Mesendoderm (in vitro differentiated cells): ENCODE results near the gene PLAC8L1.

Source experiments
- DNase-seq: peaks from one replicate; pipeline ENCODE4 v3.0.0; 2013
- H2AK5ac ChIP-seq: 2 replicates; pipeline ENCODE4 v1.6.1; 2013; ENCODE audit warnings: low read length, inconsistent platforms
- H2BK120ac ChIP-seq: 2 replicates; pipeline ENCODE4 v1.6.1; 2013; ENCODE audit warnings: low read depth, mild to moderate bottlenecking, low read length, moderate library complexity, mixed read lengths
- H2BK15ac ChIP-seq: replicated peaks from 2 replicates; pipeline ENCODE4 v1.6.1; 2013; ENCODE audit warnings: low read depth, mild to moderate bottlenecking, moderate library complexity
- H2BK5ac ChIP-seq: 2 replicates; pipeline ENCODE4 v1.6.1; 2013; ENCODE audit warnings: low read length, inconsistent platforms
- H3K18ac ChIP-seq: 2 replicates; pipeline ENCODE4 v1.6.1; 2013; ENCODE audit warnings: mild to moderate bottlenecking, low read length, mixed read lengths
- H3K23ac ChIP-seq: one replicate; pipeline ENCODE4 v1.6.1; 2013; ENCODE audit warnings: low read length
- H3K27ac ChIP-seq: 2 replicates; pipeline ENCODE4 v1.5.1; 2013; ENCODE audit warnings: low read depth, mild to moderate bottlenecking, inconsistent platforms, low read length, moderate library complexity
- H3K27me3 ChIP-seq: 2 replicates; pipeline ENCODE4 v1.6.1; 2013; ENCODE audit warnings: low read length, control low read depth, mild to moderate bottlenecking, inconsistent platforms; ENCODE audit not compliant: insufficient read depth, poor library complexity
- H3K36me3 ChIP-seq: 2 replicates; pipeline ENCODE4 v1.6.1; 2013; ENCODE audit warnings: low read length, inconsistent platforms; ENCODE audit not compliant: control insufficient read depth, insufficient read depth
- H3K4ac ChIP-seq: one replicate; pipeline ENCODE4 v1.6.1; 2013; ENCODE audit warnings: low read depth, mild to moderate bottlenecking, low read length, moderate library complexity
- H3K4me1 ChIP-seq: 2 replicates; pipeline ENCODE4 v1.6.1; 2013; ENCODE audit warnings: low read depth, low read length, inconsistent platforms; ENCODE audit not compliant: control insufficient read depth
- H3K4me2 ChIP-seq: 2 replicates; pipeline ENCODE4 v1.6.1; 2013; ENCODE audit warnings: low read length
- H3K4me3 ChIP-seq: 2 replicates; pipeline ENCODE4 v1.5.1; 2013; ENCODE audit warnings: mild to moderate bottlenecking, low read length
- H3K56ac ChIP-seq: one replicate; pipeline ENCODE4 v1.6.1; 2013; ENCODE audit warnings: low read length
- H3K79me1 ChIP-seq: 2 replicates; pipeline ENCODE4 v1.6.1; 2013; ENCODE audit warnings: low read length, inconsistent platforms
- H3K79me2 ChIP-seq: 2 replicates; pipeline ENCODE4 v1.6.1; 2013; ENCODE audit warnings: mild to moderate bottlenecking, low read length; ENCODE audit not compliant: control insufficient read depth, insufficient read depth
- H3K9ac ChIP-seq: 2 replicates; pipeline ENCODE4 v1.6.1; 2013; ENCODE audit warnings: low read length, inconsistent platforms
- H4K5ac ChIP-seq: one replicate; pipeline ENCODE4 v1.6.1; 2013; ENCODE audit warnings: low read length
- H4K8ac ChIP-seq: one replicate; pipeline ENCODE4 v1.6.1; 2013; ENCODE audit warnings: low read depth, mild to moderate bottlenecking, control low read depth, low read length, moderate library complexity
- WGBS: extraction: QIAGEN DNeasy Blood & Tissue Kit; methylation state at CpG from one replicate; pipeline ENCODE4 v1.1.7; 2013; ENCODE audit warnings: low lambda C conversion rate, missing lambda C conversion rate; ENCODE audit not compliant: insufficient coverage; ENCODE audit errors: extremely low coverage; 5-methylcytosine and 5-hydroxymethylcytosine counted together

Gene PLAC8L1

DNA sequence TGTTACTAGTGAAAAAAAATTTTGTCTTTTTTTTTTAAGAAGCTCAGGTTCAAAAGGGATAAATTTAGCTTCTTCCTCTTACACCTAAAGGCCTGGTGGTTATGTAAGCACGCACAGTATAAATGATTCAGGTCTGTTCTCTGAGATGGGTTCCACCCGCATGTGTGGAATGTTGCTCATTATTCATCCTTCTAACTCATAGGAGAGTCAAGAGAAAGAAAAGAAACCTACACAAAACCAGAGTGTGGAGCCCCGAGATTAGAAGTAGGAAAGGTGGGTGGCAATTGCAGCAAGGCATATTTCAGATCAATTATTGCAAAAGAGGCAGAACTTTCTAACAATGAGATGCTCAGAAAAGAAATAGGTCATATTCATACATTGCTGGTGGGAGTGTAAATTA, 13.5 kb downstream of the PLAC8L1 start:
- Histone ChIP-seq H3K9ac (no peak overlapping the region), H2AK5ac (no peak overlapping the region), H2BK5ac (no peak overlapping the region), H3K36me3 (no peaks in the 10 kb centered on the region), H3K4ac (no peak overlapping the region), H3K23ac (no peak overlapping the region), H2BK15ac (no peak overlapping the region), H3K18ac (no peak overlapping the region), H3K79me2 (no peaks in the 10 kb centered on the region), H3K4me2 (no peak overlapping the region), H3K56ac (no peak overlapping the region), H2BK120ac (no peak overlapping the region), H3K79me1 (no peaks in the 10 kb centered on the region), H3K27ac (no peak overlapping the region), H3K4me3 (no peak overlapping the region), H4K5ac (no peak overlapping the region), H3K27me3 (no peaks in the 10 kb centered on the region), H3K4me1 (no peaks in the 10 kb centered on the region), H4K8ac (no peak overlapping the region)
- no CpG with 5 or more reads among the region's 3 CpGs for WGBS
- no peak for DNase-seq

DNA sequence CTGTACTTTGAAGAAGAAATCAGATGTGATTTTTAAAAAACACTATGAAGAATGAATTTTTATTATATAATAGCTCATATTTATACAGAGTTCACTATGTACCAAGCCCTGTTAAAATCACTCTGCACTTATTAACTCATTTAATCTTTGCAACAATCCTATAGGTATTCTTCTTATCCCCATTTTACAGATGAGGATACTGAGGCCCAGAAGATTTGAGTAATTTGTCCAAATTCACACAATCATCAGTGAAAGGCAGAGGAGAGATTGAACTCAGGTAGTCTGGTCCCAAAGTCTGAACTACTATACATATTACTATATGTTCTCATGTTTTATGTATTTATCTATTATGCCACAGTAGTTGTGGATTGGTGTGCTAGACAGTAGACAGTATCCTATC, 16.1 kb downstream of the PLAC8L1 start:
- Histone ChIP-seq H3K4me1 (no peaks in the 10 kb centered on the region), H3K9ac (no peak overlapping the region), H3K27me3 (no peaks in the 10 kb centered on the region), H4K8ac (no peak overlapping the region), H3K4ac (no peak overlapping the region), H3K27ac (no peak overlapping the region), H3K18ac (no peak overlapping the region), H3K36me3 (no peaks in the 10 kb centered on the region), H2BK15ac (no peak overlapping the region), H3K4me2 (no peak overlapping the region), H2BK120ac (no peak overlapping the region), H3K56ac (no peak overlapping the region), H4K5ac (no peak overlapping the region), H2AK5ac (no peak overlapping the region), H2BK5ac (no peak overlapping the region), H3K4me3 (no peak overlapping the region), H3K79me1 (no peaks in the 10 kb centered on the region), H3K23ac (no peak overlapping the region), H3K79me2 (no peaks in the 10 kb centered on the region)
- DNase-seq, result no peak

DNA sequence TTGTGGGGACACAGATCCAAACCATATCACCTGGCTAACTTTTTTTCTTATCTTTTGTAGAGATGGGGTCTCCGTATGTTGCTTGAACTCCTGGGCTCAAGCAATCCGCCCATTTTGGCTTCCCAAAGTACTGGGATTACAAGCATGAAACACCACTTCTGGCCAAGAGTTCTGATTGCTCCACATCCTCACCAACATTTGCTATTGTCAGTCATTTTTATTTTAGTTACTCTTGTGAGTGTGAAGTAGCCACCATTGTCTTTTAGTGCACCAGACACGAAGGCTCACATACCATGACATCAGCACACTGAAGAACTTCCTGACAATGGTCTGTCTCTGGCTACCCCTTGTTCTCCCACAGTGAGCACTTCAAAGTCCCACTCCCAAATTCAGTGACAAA, 17.3 kb downstream of the PLAC8L1 start:
- Histone ChIP-seq H3K56ac (no peak overlapping the region), H3K4me2 (no peak overlapping the region), H3K18ac (no peak overlapping the region), H3K79me1 (no peaks in the 10 kb centered on the region), H3K79me2 (no peaks in the 10 kb centered on the region), H2BK15ac (no peak overlapping the region), H3K36me3 (no peaks in the 10 kb centered on the region), H3K27me3 (no peaks in the 10 kb centered on the region), H2AK5ac (no peak overlapping the region), H3K4me3 (no peak overlapping the region), H3K4me1 (no peaks in the 10 kb centered on the region), H3K23ac (no peak overlapping the region), H3K9ac (no peak overlapping the region), H4K8ac (no peak overlapping the region), H2BK5ac (no peak overlapping the region), H4K5ac (no peak overlapping the region), H2BK120ac (no peak overlapping the region), H3K27ac (no peak overlapping the region), H3K4ac (no peak overlapping the region)
- no peak for DNase-seq
- no CpG with 5 or more reads among the region's 3 CpGs for WGBS

DNA sequence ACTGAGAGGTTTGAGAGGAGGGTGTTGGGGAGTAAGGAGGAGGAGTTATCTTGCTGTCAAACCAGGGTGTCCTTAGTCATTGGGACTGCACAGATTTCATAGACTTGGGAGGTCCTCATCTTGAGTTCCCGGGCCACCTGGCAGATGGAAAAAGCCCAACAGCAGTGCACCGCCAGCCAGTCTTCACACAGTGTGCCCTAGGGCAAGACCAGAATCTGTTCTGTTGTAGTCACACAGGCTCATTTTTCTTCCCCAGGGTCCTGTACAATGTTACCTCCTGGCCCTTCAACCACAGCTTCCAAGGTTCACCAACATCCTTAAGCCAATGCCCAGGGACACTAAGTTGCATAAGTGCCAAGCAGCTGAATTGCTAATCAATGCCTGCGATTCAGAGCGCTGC, 21.0 kb downstream of the PLAC8L1 start:
- Histone ChIP-seq H3K9ac (no peak overlapping the region), H3K18ac (no peak overlapping the region), H3K23ac (no peak overlapping the region), H3K4me1 (no peaks in the 10 kb centered on the region), H3K27me3 (no peaks in the 10 kb centered on the region), H4K8ac (no peak overlapping the region), H2AK5ac (no peak overlapping the region), H2BK5ac (no peak overlapping the region), H3K79me2 (no peaks in the 10 kb centered on the region), H4K5ac (no peak overlapping the region), H3K4me2 (no peak overlapping the region), H3K27ac (no peak overlapping the region), H3K36me3 (no peaks in the 10 kb centered on the region), H3K4me3 (no peak overlapping the region), H3K79me1 (no peaks in the 10 kb centered on the region), H2BK120ac (no peak overlapping the region), H3K4ac (no peak overlapping the region), H2BK15ac (no peak overlapping the region), H3K56ac (no peak overlapping the region)
- DNase-seq, result no peak
- WGBS, result no CpG with 5 or more reads among the region's 4 CpGs

DNA sequence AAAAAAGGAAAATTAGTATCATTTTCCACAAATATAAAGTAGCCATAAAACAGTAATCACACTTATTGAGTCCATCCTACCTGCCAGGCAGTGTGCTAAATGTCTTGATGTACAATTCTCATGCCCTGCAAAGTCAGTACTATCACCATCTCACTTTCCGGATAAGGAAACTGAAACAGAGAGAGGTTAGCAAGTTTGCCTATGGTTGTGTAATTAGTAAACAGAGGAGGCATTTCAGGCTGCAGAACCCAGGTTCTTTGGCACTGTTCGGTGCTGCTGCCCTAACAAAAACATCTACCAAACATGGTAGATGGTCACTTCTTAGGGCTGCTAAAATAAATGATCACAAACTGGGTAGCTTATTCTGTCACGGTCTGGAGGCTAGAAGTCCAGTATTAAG, 22.6 kb downstream of the PLAC8L1 start:
- Histone ChIP-seq H3K36me3 (no peaks in the 10 kb centered on the region), H3K79me1 (no peaks in the 10 kb centered on the region), H3K27ac (no peak overlapping the region), H3K23ac (no peak overlapping the region), H2BK15ac (no peak overlapping the region), H2AK5ac (no peak overlapping the region), H3K4me1 (no peaks in the 10 kb centered on the region), H3K4me3 (no peak overlapping the region), H4K8ac (no peak overlapping the region), H3K79me2 (no peaks in the 10 kb centered on the region), H2BK120ac (no peak overlapping the region), H3K9ac (no peak overlapping the region), H3K4ac (no peak overlapping the region), H4K5ac (no peak overlapping the region), H2BK5ac (no peak overlapping the region), H3K4me2 (no peak overlapping the region), H3K56ac (no peak overlapping the region), H3K27me3 (no peaks in the 10 kb centered on the region), H3K18ac (no peak overlapping the region)
- WGBS, result no CpG with 5 or more reads among the region's 3 CpGs
- DNase-seq, result no peak

DNA sequence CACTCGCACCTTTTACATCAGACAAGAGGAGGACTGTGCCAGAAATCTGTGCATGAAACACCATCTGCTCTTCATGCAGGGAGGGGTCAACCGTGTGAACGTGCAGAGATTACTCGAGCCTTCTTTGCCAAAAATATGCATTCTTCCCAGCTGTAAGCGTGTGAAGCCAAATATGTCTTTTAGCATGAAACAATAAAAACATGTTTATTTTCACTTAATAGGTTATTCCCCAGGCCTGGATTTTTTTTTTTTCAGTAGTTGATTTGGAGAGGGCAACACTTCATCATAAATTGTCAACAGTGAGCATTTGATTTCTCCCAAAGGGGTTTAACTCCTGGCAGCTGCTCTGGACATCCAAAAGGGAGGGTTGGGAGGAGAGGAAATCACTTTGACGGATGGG, 23.8 kb downstream of the PLAC8L1 start:
- Histone ChIP-seq H3K23ac (no peak overlapping the region), H4K8ac (no peak overlapping the region), H3K4me3 (no peak overlapping the region), H3K27ac (no peak overlapping the region), H2BK120ac (no peak overlapping the region), H2BK15ac (no peak overlapping the region), H3K9ac (no peak overlapping the region), H2AK5ac (no peak overlapping the region), H2BK5ac (no peak overlapping the region), H3K4me1 (no peaks in the 10 kb centered on the region), H3K18ac (no peak overlapping the region), H3K4me2 (no peak overlapping the region), H3K79me1 (no peaks in the 10 kb centered on the region), H3K36me3 (no peaks in the 10 kb centered on the region), H4K5ac (no peak overlapping the region), H3K79me2 (no peaks in the 10 kb centered on the region), H3K27me3 (no peaks in the 10 kb centered on the region), H3K4ac (no peak overlapping the region), H3K56ac (no peak overlapping the region)
- WGBS, result no CpG with 5 or more reads among the region's 6 CpGs
- no peak for DNase-seq
